ENCODE measurements around the gene INTS3. TPM values are rescaled to one million over a fixed set of nuclear protein-coding genes. Genes with fewer than 3 reads are reported as not detected.
A peak's percentile ranks its signal among the peaks of the same experiment; 100 is the strongest.

INTS3 gene
- total and polyA plus RNA-seq, 9 of the 15 experiments (the other 6 are each of a cell fraction or from before 2014, with no cell fraction given) = 6.3 to 24.1 (median 14.3) TPM

- TF ChIP-seq CEBPZ (IDR thresholded peaks at IDR 0.05; ENCODE audit: borderline replicate concordance, low read depth, low read length) (peak; percentile 77), CC2D1A (IDR thresholded peaks at IDR 0.05) (no peak), ID3 (CRISPR knock-in tag; IDR thresholded peaks at IDR 0.05) (no peak), ID3 (tag; IDR thresholded peaks at IDR 0.05) (peak; percentile 70; the same call in 1 of the 2 replicates), ZNF431 (CRISPR knock-in tag; IDR thresholded peaks at IDR 0.05) (no peak), ZBTB26 (CRISPR knock-in tag; IDR thresholded peaks at IDR 0.05) (no peak), SMAD3 (CRISPR knock-in tag; conservative IDR thresholded peaks at IDR 0.05) (no peak), CHD4 (IDR thresholded peaks at IDR 0.05; ENCODE audit: insufficient read depth, insufficient replicate concordance, low read depth, low read length, poor library complexity, severe bottlenecking) (no peak), ETV5 (CRISPR knock-in tag; IDR thresholded peaks at IDR 0.05; ENCODE audit: low read depth) (no peak; the same call in 1 of the 2 replicates), ZNF512 (tag; IDR thresholded peaks at IDR 0.05) (no peak), ZFX (CRISPR knock-in tag; IDR thresholded peaks at IDR 0.05) (no peak), KAT2B (IDR thresholded peaks at IDR 0.05; ENCODE audit: low read depth, low read length) (no peak), ZFP91 (CRISPR knock-in tag; IDR thresholded peaks at IDR 0.05) (no peak), ZNF274 (IDR thresholded peaks at IDR 0.05; ENCODE audit: borderline replicate concordance, low read depth, low read length) (no peak), PRMT5 (CRISPR knock-in tag; IDR thresholded peaks at IDR 0.05) (no peak), POLR2AphosphoS2 (IDR thresholded peaks at IDR 0.05; ENCODE audit: low read length) (no peak; the same call in 1 of the 2 replicates), ZNF764 (CRISPR knock-in tag; IDR thresholded peaks at IDR 0.05; ENCODE audit: low read depth) (no peak)
Observed at GRCh38 chr1:153727463-153728304, at the start of gene INTS3 (continued).

All from K562 (cell line).